IPS DF 4.7 (cell line): ENCODE data around the gene SPATA45.
"Not testable (repeated sequence)": the region's sequence is repeated elsewhere in the genome, so short reads cannot be mapped to it uniquely, and the experiment has no call there.

Experiments used
- DNase-seq: peaks from one replicate; pipeline ENCODE4 v3.0.0-alpha.2; 2013; ENCODE audit warnings: low spot score; ENCODE audit errors: extremely low read depth

The SPATA45 gene

GRCh38 chr1:212833211-212834207 lies 13.9 kb downstream of the SPATA45 start:
- not testable (repeated sequence) for DNase-seq

GRCh38 chr1:212828395-212828794 lies 19.1 kb downstream of the SPATA45 start:
- DNase-seq, result no peak

GRCh38 chr1:212827831-212828278 lies 19.6 kb downstream of the SPATA45 start:
- DNase-seq, result no peak

DNA sequence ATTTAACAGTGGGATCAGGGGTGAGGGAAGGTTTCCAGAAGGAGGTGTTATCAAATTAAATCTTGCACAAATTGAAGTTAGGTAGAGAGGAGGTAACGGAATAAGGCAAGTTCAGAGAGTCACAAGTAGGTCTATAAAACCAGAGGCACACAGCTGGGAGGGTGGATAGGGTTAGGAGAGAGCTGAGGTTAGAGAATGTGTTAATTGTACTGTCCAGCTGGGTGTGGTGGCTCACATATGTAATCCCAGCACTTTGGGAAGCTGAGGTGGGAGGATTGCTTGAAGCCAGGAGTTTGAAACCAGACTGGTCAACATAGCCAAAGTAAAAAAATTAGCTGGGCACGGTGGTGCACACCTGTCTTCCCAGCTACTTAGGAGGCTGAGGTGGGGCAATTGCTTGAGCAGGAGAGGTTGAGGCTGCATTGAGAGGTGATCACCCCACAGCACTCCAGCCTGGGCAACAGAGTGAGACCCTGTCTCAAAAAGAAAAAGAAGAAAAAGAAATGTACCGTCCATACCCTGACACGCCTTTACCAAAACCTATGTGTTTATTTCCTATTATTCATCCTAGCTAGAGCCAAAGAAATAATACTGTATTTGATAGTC lies 20.2 kb downstream of the SPATA45 start:
- DNase-seq, result no peak

- no peak for DNase-seq
These were observed 21.5 kb downstream of the SPATA45 start for GRCh38 chr1:212825798-212826452.

- DNase-seq, result no peak
These were observed 23.2 kb downstream of the SPATA45 start for GRCh38 chr1:212824201-212824600.

- no peak for DNase-seq
These were observed 24.5 kb downstream of the SPATA45 start for GRCh38 chr1:212822956-212823355.

DNA sequence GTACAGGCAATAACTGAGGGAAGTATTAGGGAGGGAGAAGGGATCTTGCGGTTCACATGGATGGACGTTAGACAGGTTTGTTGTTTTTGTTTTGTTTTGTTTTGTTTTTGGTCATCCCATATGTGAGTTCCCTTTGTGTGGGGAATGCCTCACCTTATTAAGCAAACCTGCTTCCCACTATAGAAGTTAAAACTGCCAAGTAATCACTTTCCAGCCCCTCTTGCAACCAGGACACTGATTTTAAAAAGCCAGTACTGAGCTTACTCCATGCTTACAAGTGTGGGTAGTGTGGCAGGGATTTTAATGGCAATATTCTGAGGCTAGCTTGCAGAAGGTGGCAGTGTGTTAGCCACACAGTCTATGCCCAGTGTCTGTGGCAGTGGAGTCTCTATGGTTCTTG lies 26.5 kb downstream of the SPATA45 start:
- no peak for DNase-seq

DNA sequence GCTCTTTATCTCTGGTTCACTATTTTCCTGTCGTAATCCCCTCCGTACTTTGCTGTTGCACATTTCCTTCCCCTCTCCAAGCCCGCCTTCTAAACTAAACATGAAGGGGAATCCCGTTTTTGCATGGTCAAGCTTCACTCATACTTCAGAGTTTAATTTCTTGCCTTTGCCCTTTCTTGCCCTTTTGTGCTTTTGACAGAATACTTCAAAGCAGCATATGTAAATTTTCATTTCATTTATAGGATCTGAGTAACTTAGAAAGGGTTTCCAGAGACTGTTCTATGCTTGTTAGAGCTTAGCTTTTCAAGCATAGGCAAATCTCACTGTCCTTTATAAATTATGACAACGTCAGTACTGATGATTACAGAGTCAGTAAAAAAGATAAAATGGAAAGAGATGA lies 27.7 kb downstream of the SPATA45 start:
- DNase-seq, result no peak

- DNase-seq, result no peak
These were observed 30.7 kb downstream of the SPATA45 start for GRCh38 chr1:212816567-212817278.

- no peak for DNase-seq
These were observed 32.7 kb downstream of the SPATA45 start for GRCh38 chr1:212814537-212815334.

GRCh38 chr1:212805767-212806166 lies 41.7 kb downstream of the SPATA45 start:
- no peak for DNase-seq

DNA sequence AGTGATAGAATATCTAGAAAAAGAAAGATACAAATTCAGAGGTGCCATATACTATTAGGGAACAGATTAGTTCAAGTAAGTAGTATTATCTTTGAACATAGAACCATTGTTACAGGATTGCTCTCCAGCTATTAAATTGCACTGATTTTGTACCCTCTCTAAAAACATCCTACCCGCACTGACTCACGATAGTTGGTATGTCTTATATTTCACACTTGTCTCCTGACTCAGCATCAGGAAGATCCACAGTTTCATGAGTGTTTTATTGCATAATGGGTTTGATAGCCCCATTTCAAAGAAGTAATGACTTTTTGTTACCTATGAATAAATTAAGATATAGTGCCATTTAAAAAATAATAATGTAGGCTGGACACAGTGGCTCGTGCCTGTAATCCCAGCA lies 49.8 kb downstream of the SPATA45 start:
- no peak for DNase-seq

DNA sequence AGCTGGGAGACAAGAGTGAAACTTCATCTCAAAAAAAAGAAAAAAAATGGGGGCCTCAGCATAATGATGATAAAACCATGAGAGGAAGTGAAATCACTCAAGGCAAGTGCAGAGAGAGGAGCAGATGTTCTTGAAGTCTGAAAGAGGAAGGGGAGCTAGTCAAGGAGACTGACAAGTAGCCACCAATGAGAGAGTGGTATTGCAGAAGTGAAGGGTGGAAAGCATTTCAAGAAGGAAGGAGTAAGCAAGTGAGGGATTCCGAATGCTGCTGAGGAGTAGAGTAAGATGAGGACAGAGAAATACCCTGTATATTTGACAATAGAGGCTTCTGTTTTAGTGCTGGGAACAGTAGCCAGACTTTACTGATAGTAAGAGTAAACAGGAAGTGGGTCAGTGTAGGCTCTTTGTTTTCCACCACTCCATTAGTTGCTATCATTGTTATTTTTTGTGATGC lies 52.9 kb downstream of the SPATA45 start:
- DNase-seq, result no peak

GRCh38 chr1:212792396-212792908 lies 55.0 kb downstream of the SPATA45 start:
- DNase-seq, result no peak

GRCh38 chr1:212791676-212792395 lies 55.6 kb downstream of the SPATA45 start, which contains the start of the genes NSL1 and TATDN3:
Gene NSL1, minus strand, starts transcription at chr1:212791777. Its CDS starts 14 bp downstream, at chr1:212791763.
Gene TATDN3, plus strand, starts transcription at chr1:212791894. Its CDS starts 28 bp downstream, at chr1:212791922.
- DNase-seq, result peak; percentile 87

DNA sequence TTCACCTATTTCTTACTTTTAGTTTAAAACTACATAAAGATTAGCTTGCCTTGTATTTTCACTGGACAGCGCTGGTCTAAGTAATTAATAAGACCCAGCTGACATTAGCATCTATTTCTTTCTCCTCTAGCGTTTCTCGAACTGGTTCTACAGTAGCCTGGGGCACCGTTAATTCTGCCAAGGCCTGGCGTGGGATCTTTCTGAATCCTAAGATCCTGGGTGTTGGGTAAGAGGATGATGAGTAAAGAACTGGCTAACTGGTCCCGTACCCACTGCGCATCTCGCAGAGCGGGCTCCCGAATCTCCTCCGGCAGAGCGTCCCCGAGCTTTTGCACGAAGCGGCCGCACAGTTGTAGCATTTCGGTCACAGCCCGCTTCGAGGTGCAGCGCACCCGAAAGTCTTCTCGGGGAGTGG lies 56.2 kb downstream of the SPATA45 start:
- no peak for DNase-seq

GRCh38 chr1:212785871-212786270 lies 61.6 kb downstream of the SPATA45 start:
- DNase-seq, result no peak

GRCh38 chr1:212783976-212784375 lies 63.5 kb downstream of the SPATA45 start:
- DNase-seq, result no peak
